Tibial nerve (tissue), 3 donors: ENCODE results near the gene FCER1G.

Experiments
- POLR2A ChIP-seq, 2 donors: fragments of 450-650 bp; IDR thresholded peaks; one replicate each; pipeline ENCODE4 v1.6.1; 2017; ENCODE audit warnings: antibody characterized with exemption in 2 of 2, mild to moderate bottlenecking in 2 of 2, moderate library complexity in 2 of 2
- TF ChIP-seq, protein P1 (sequence below), 5 experiments: fragments of 200-600 bp in 3 of 5; fragments of 450-650 bp in 2 of 5; sonication (generic) in 3 of 5; IDR thresholded peaks; one replicate each; pipeline ENCODE4 v1.5.1; 2016 to 2019; ENCODE audit warnings: antibody characterized with exemption in 5 of 5, mild to moderate bottlenecking in 3 of 5, moderate library complexity in 2 of 5

DNA sequence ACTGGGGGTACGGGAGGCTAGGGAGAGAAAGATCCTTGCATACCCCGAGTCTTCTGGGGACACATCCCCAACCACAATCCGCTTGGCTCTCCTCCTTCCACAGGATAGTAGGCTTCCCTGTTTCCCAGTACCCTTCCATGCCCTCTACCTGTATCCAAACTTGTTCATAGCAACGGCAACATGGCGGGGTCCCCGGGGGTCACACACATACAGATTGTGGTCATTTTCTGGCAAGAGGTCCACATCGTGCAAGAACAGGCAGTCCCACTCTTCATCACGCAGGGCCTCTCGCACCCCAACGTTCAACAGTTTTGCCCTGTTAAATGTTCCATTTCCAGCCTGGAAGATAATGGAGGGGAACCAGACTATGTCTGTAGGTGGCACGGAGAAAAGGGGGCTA, 41.4 kb upstream of the FCER1G start:
- TF ChIP-seq, protein P1, sequence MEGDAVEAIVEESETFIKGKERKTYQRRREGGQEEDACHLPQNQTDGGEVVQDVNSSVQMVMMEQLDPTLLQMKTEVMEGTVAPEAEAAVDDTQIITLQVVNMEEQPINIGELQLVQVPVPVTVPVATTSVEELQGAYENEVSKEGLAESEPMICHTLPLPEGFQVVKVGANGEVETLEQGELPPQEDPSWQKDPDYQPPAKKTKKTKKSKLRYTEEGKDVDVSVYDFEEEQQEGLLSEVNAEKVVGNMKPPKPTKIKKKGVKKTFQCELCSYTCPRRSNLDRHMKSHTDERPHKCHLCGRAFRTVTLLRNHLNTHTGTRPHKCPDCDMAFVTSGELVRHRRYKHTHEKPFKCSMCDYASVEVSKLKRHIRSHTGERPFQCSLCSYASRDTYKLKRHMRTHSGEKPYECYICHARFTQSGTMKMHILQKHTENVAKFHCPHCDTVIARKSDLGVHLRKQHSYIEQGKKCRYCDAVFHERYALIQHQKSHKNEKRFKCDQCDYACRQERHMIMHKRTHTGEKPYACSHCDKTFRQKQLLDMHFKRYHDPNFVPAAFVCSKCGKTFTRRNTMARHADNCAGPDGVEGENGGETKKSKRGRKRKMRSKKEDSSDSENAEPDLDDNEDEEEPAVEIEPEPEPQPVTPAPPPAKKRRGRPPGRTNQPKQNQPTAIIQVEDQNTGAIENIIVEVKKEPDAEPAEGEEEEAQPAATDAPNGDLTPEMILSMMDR (IDR thresholded peaks at IDR 0.05): no peak
- TF ChIP-seq POLR2A (IDR thresholded peaks at IDR 0.05): no peak
